CD14-positive monocyte (primary cell): ENCODE results near the gene GJA4. TPM values are rescaled to one million over a fixed set of nuclear protein-coding genes. Genes with fewer than 3 reads are reported as not detected.

ENCODE experiments used
- DNase-seq, 3 donors: peaks; one replicate each; pipeline ENCODE4 v3.0.0-alpha.2; 2011 to 2022
- H2AFZ ChIP-seq: 2 replicates; pipeline ENCODE4 v1.6.0; 2012; ENCODE audit warnings: mild to moderate bottlenecking, low read depth, low read length, inconsistent platforms; ENCODE audit not compliant: insufficient read depth, poor library complexity, severe bottlenecking
- H3K27ac ChIP-seq, 2 donors: 1 replicate in 1 of 2; 2 replicates in 1 of 2; pipeline ENCODE4 v1.5.1; 2012 to 2013; ENCODE audit warnings: low read length in 2 of 2, control low read depth in 1 of 2, inconsistent platforms in 1 of 2, low read depth in 1 of 2, mild to moderate bottlenecking in 1 of 2
- H3K27me3 ChIP-seq, 2 donors: one replicate each; pipeline versions ENCODE4 v1.6.0 to v1.6.1; 2011 to 2013; ENCODE audit warnings: low read length in 2 of 2; ENCODE audit not compliant: control insufficient read depth in 2 of 2, insufficient read depth in 2 of 2
- H3K36me3 ChIP-seq, 2 donors: replicated peaks in 1 of 2; 1 replicate in 1 of 2; 2 replicates in 1 of 2; pipeline versions ENCODE4 v1.5.1 to v1.6.1; 2012 to 2013; ENCODE audit warnings: low read length in 2 of 2, control low read depth in 1 of 2, inconsistent platforms in 1 of 2, mild to moderate bottlenecking in 1 of 2; ENCODE audit not compliant: insufficient read depth in 2 of 2, control insufficient read depth in 1 of 2
- H3K4me1 ChIP-seq, 2 donors: 1 replicate in 1 of 2; 2 replicates in 1 of 2; pipeline versions ENCODE4 v1.5.1 to v1.6.1; 2012 to 2013; ENCODE audit warnings: low read length in 2 of 2, control low read depth in 1 of 2, inconsistent platforms in 1 of 2, mild to moderate bottlenecking in 1 of 2, moderate library complexity in 1 of 2; ENCODE audit not compliant: insufficient read depth in 2 of 2, control insufficient read depth in 1 of 2
- H3K4me2 ChIP-seq: replicated peaks from 2 replicates; pipeline ENCODE3; 2012; ENCODE audit warnings: low read length, moderate library complexity, mild to moderate bottlenecking; ENCODE audit not compliant: poor library complexity, severe bottlenecking; ENCODE audit errors: extremely low read depth
- H3K4me3 ChIP-seq, 3 experiments: fragments of 200-600 bp in 1 of 3; sonication (generic) in 1 of 3; replicated peaks in 1 of 3; 1 replicate in 2 of 3; 2 replicates in 1 of 3; pipeline ENCODE4 v1.5.1; 2011 to 2013; ENCODE audit warnings: low read length in 3 of 3, mild to moderate bottlenecking in 3 of 3, control low read depth in 2 of 3, low read depth in 2 of 3, inconsistent platforms in 1 of 3, moderate library complexity in 1 of 3
- H3K79me2 ChIP-seq: 2 replicates; pipeline ENCODE4 v1.6.0; 2012; ENCODE audit warnings: mild to moderate bottlenecking, control low read depth, inconsistent platforms, low read length, moderate library complexity; ENCODE audit not compliant: insufficient read depth
- H3K9ac ChIP-seq: 2 replicates; pipeline ENCODE4 v1.6.0; 2017; ENCODE audit warnings: low read length, mild to moderate bottlenecking; ENCODE audit not compliant: insufficient read depth, poor library complexity, severe bottlenecking
- H3K9me3 ChIP-seq, 2 donors: replicated peaks in 1 of 2; 1 replicate in 1 of 2; 2 replicates in 1 of 2; pipeline versions ENCODE4 v1.5.1 to v1.6.1; 2012 to 2013; ENCODE audit warnings: low read length in 2 of 2, control low read depth in 1 of 2; ENCODE audit not compliant: control insufficient read depth in 1 of 2, insufficient read depth in 1 of 2
- H4K20me1 ChIP-seq: 2 replicates; pipeline ENCODE4 v1.6.0; 2012; ENCODE audit warnings: mild to moderate bottlenecking, low read length, control low read depth, moderate library complexity; ENCODE audit not compliant: insufficient read depth
- H3K27ac Mint-ChIP-seq, 7 donors: one replicate each; pipeline ENCODE4 v1.8.0; 2020; ENCODE audit warnings: mild to moderate bottlenecking in 7 of 7, mixed read lengths in 7 of 7, moderate library complexity in 6 of 7, inconsistent platforms in 2 of 7
- H3K27me3 Mint-ChIP-seq, 3 donors: one replicate each; pipeline ENCODE4 v1.8.0; 2021 to 2022; ENCODE audit warnings: low read depth in 3 of 3, mild to moderate bottlenecking in 3 of 3, mixed read lengths in 3 of 3, moderate library complexity in 3 of 3, inconsistent platforms in 1 of 3
- H3K36me3 Mint-ChIP-seq, 2 donors: one replicate each; pipeline ENCODE4 v1.8.0; 2020; ENCODE audit warnings: mixed read lengths in 2 of 2, inconsistent platforms in 1 of 2, mild to moderate bottlenecking in 1 of 2
- H3K4me1 Mint-ChIP-seq: one replicate; pipeline ENCODE4 v1.8.0; 2020; ENCODE audit warnings: mild to moderate bottlenecking, mixed read lengths
- H3K4me3 Mint-ChIP-seq, 2 donors: one replicate each; pipeline ENCODE4 v1.8.0; 2020; ENCODE audit warnings: mild to moderate bottlenecking in 2 of 2, mixed read lengths in 2 of 2, moderate library complexity in 1 of 2
- H3K9me3 Mint-ChIP-seq, 7 donors: one replicate each; pipeline ENCODE4 v1.8.0; 2020 to 2022; ENCODE audit warnings: mixed read lengths in 7 of 7, mild to moderate bottlenecking in 6 of 7, moderate library complexity in 6 of 7, inconsistent platforms in 2 of 7
- WGBS: methylation state at CpG from one replicate; pipeline ENCODE4 v1.1.5; 2013; ENCODE audit warnings: missing lambda C conversion rate; ENCODE audit not compliant: insufficient coverage; 5-methylcytosine and 5-hydroxymethylcytosine counted together
- intact Hi-C, 2 donors: fragments of 100-400 bp; cut with micrococcal nuclease; formaldehyde crosslinking; loops; one replicate each; pipeline versions ENCODE4 v1.15.0 to v1.15.1; 2023
- polyA plus RNA-seq, 3 donors: library from polyadenylated mRNA; depleted of rRNA in 1 of 3; unstranded in 2 of 3; stranded (reverse) in 1 of 3; fragments of 300-500 nt in 2 of 3; fragments of >200 nt in 1 of 3; fragmentation: Illumina TruSeq in 2 of 3; gene quantifications; 1 replicate in 2 of 3; 2 replicates in 1 of 3; pipeline ENCODE4 v1.2.3, GENCODE V29; 2012 to 2021
- TF ChIP-seq, protein P1 (sequence below): fragments of 200-600 bp; IDR thresholded peaks from one replicate; pipeline ENCODE4 v1.8.0; 2022; ENCODE audit warnings: antibody characterized with exemption, mild to moderate bottlenecking

Gene GJA4
- polyA plus RNA-seq, 3 donors = not detected

DNA sequence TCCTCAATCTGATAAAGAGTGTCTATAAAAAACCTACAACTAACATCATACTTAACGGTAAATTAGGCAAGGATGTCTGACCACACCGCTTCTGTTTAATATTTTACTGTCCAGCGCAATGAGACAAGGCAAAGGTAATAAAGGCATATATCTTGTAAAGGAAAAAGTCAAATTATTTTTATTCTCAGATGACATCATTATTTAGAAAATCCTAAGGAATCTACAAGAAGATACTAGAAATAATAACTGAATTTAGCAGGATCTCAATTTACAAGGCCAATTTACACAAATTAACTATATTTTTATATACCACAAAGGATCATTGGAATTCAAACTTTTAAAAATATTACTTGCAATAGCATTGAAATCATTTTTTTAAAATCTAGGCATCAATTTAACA lies 29.4 kb downstream of the GJA4 start:
- whole genome bisulfite sequencing = no CpG with 5 or more reads among the region's 3 CpGs

DNA sequence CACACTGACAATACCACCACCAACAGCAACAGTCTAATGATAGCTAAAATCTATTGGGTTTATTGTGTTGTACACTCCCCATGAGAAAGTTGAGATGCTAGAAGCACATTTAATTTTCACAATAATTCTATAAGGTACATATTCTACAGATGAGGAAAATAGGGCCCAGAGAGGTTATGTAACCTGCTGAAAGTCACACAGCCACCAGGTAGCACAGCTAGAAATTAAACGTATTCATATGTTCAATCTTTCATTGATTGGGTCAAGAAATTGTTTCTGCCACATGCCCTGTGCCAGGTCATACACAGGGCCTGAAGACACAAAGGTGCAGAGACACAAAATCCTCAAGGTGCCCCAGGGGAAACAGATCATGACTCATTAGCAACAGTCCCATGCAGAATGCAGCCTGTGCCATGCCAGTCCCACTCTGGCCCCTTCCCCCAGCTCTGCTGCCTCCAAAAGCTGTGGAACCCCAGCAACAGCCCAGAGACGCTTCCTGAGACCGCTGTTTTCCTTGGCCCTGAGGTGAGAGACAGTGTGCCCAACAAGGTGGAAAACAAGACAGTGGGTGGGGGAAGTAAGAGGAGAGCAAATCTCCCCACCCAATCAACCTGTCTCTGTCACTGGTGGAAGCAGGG lies 32.1 kb downstream of the GJA4 start:
- H3K9ac ChIP-seq = no peak overlapping the region

More for the DNA sequence above, 29.4 kb downstream of the GJA4 start:
- H2AFZ ChIP-seq = no peak overlapping the region
- no peaks in the 10 kb centered on the region for H3K27me3 ChIP-seq
- H3K9ac ChIP-seq = no peak overlapping the region
- H3K9me3 ChIP-seq = no peaks in the 10 kb centered on the region
- peaks cover 0 to 6% (median 4%) of the 10 kb centered on the region in 3 donors for H3K27me3 Mint-ChIP-seq
- peaks cover 8% of the 10 kb centered on the region for H3K4me1 Mint-ChIP-seq
- H3K4me2 ChIP-seq = no peak overlapping the region
- H3K27ac ChIP-seq = no peak overlapping the region
- DNase-seq = no peak
- intact Hi-C loops = no loop called here
- no peaks in the 10 kb centered on the region for H3K4me1 ChIP-seq
- H3K27ac Mint-ChIP-seq = no peak overlapping the region
- peaks cover 0 to 3% (median 2%) of the 10 kb centered on the region in 7 donors for H3K9me3 Mint-ChIP-seq
- no peak overlapping the region for H3K4me3 Mint-ChIP-seq
- TF ChIP-seq, protein P1, sequence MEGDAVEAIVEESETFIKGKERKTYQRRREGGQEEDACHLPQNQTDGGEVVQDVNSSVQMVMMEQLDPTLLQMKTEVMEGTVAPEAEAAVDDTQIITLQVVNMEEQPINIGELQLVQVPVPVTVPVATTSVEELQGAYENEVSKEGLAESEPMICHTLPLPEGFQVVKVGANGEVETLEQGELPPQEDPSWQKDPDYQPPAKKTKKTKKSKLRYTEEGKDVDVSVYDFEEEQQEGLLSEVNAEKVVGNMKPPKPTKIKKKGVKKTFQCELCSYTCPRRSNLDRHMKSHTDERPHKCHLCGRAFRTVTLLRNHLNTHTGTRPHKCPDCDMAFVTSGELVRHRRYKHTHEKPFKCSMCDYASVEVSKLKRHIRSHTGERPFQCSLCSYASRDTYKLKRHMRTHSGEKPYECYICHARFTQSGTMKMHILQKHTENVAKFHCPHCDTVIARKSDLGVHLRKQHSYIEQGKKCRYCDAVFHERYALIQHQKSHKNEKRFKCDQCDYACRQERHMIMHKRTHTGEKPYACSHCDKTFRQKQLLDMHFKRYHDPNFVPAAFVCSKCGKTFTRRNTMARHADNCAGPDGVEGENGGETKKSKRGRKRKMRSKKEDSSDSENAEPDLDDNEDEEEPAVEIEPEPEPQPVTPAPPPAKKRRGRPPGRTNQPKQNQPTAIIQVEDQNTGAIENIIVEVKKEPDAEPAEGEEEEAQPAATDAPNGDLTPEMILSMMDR = no peak
- H3K4me3 ChIP-seq = no peak overlapping the region
- no peaks in the 10 kb centered on the region for H3K36me3 ChIP-seq
- no peaks in the 10 kb centered on the region for H3K79me2 ChIP-seq
- no peaks in the 10 kb centered on the region for H4K20me1 ChIP-seq
- H3K36me3 Mint-ChIP-seq = no peaks in the 10 kb centered on the region

More for the DNA sequence above, 32.1 kb downstream of the GJA4 start:
- H2AFZ ChIP-seq = no peak overlapping the region
- intact Hi-C loops = no loop called here
- no peaks in the 10 kb centered on the region for H3K36me3 ChIP-seq
- peaks cover 8% of the 10 kb centered on the region for H3K4me1 Mint-ChIP-seq
- no peaks in the 10 kb centered on the region for H3K79me2 ChIP-seq
- H3K27me3 ChIP-seq = no peaks in the 10 kb centered on the region
- H3K4me3 Mint-ChIP-seq = no peak overlapping the region
- no peak overlapping the region for H3K27ac Mint-ChIP-seq
- no peak for DNase-seq
- H3K4me1 ChIP-seq = no peaks in the 10 kb centered on the region
- H3K27me3 Mint-ChIP-seq = peaks cover 0 to 10% (median 6%) of the 10 kb centered on the region in 3 donors
- WGBS = 90% methylated on average over 1 of the region's 3 CpGs
- H3K36me3 Mint-ChIP-seq = no peaks in the 10 kb centered on the region
- H3K27ac ChIP-seq = no peak overlapping the region
- H3K9me3 ChIP-seq = no peaks in the 10 kb centered on the region
- TF ChIP-seq, protein P1 = no peak
- no peak overlapping the region for H3K4me3 ChIP-seq
- H3K9me3 Mint-ChIP-seq = peaks cover 0 to 3% (median 2%) of the 10 kb centered on the region in 7 donors
- no peaks in the 10 kb centered on the region for H4K20me1 ChIP-seq
- H3K4me2 ChIP-seq = no peak overlapping the region
